IMR-90 (cell line): Measurements from ENCODE around the gene TMEM114. TPM values are rescaled to one million over a fixed set of nuclear protein-coding genes. Genes with fewer than 3 reads are reported as not detected.

Source experiments
- BHLHE40 ChIP-seq: fragments of 150-350 bp; IDR thresholded peaks from 2 replicates; pipeline ENCODE4 v1.6.1; 2016; ENCODE audit warnings: mild to moderate bottlenecking, low read depth, low read length
- SMC3 ChIP-seq: fragments of 150-350 bp; IDR thresholded peaks from 2 replicates; pipeline ENCODE4 v1.6.1; 2016; ENCODE audit warnings: low read depth, mild to moderate bottlenecking, antibody characterized with exemption, low read length, moderate library complexity
- polyA plus RNA-seq, 3 experiments: library from polyadenylated mRNA; depleted of rRNA; stranded (reverse); fragments of >200 nt; gene quantifications; 2 replicates each; pipeline ENCODE4 v1.2.3, GENCODE V29; 2012; ENCODE audit warnings: low replicate concordance in 1 of 3
- total RNA-seq: library from RNA; depleted of rRNA; stranded (reverse); fragments of >200 nt; gene quantifications from 2 replicates; pipeline ENCODE4 v1.2.3, GENCODE V29; 2012
- TF ChIP-seq, protein P1 (sequence below): conservative IDR thresholded peaks from 2 replicates; pipeline ENCODE4 v1.5.1; 2012; ENCODE audit warnings: mild to moderate bottlenecking, low read depth, low read length, improper control_type of control experiment

TMEM114 gene
- total and polyA plus RNA-seq, 2 of the 4 experiments (the other 2 are of a cell fraction): not detected

DNA sequence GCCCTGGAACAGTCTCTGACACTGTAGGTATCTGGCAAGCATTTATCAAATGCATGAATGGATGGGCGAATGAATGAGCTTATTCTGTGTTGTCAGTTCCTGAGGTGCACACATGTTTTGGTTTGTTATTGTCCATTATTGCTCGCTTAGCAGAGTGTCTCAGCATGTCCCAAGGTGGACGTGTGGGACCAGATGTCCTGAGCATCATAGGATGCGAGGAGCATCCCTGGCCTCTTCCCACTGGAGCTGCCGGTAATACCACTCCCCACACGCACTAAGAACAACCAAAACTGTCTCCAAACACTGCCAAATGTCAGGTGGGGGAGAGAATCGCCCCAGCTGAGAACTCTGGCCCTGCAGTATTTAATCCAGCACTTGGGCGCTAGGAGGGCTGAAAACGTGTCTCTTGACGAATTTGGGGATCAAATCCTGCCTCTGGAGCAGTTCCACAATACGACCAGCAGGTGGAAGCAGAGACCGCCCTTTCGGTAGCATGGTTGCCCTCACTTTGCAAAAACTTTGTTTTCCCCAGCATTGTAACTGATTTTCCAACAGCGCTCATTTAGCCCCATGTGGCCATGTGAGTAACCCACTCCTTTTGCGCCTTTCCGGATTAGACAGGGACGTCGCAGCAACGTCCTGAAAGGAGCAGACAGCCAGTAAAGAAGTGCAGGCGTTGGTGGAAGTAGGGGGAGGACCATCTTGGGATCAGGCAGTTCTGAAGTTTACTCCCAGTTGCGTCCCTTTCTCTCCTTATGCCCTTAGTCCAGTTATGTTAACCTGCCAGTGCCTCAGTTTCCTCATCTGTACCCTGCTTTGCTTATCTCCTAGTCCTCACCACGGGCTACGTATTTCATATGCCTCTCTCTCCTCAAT is 22.7 kb downstream of the TMEM114 start (continued):
- TF ChIP-seq, protein P1, sequence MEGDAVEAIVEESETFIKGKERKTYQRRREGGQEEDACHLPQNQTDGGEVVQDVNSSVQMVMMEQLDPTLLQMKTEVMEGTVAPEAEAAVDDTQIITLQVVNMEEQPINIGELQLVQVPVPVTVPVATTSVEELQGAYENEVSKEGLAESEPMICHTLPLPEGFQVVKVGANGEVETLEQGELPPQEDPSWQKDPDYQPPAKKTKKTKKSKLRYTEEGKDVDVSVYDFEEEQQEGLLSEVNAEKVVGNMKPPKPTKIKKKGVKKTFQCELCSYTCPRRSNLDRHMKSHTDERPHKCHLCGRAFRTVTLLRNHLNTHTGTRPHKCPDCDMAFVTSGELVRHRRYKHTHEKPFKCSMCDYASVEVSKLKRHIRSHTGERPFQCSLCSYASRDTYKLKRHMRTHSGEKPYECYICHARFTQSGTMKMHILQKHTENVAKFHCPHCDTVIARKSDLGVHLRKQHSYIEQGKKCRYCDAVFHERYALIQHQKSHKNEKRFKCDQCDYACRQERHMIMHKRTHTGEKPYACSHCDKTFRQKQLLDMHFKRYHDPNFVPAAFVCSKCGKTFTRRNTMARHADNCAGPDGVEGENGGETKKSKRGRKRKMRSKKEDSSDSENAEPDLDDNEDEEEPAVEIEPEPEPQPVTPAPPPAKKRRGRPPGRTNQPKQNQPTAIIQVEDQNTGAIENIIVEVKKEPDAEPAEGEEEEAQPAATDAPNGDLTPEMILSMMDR: peak; percentile 99
- TF ChIP-seq SMC3 (peak; percentile 94), BHLHE40 (no peak)
